KMS-11 (cell line): ENCODE data around the gene RGS9.
A peak's percentile ranks its signal among the peaks of the same experiment; 100 is the strongest.
"Not testable (repeated sequence)": the region's sequence is repeated elsewhere in the genome, so short reads cannot be mapped to it uniquely, and the experiment has no call there.

ENCODE experiments used
- H2AFZ ChIP-seq: fragments of 200-600 bp; sonication (generic); 2 replicates; pipeline ENCODE4 v1.6.1; 2016; ENCODE audit warnings: antibody characterized with exemption, mixed run types, low read depth
- H3K27ac ChIP-seq: fragments of 200-600 bp; sonication (generic); 2 replicates; pipeline ENCODE4 v1.6.1; 2016; ENCODE audit warnings: mild to moderate bottlenecking, mixed run types
- H3K27me3 ChIP-seq: fragments of 200-600 bp; sonication (generic); 2 replicates; pipeline ENCODE4 v1.6.1; 2017; ENCODE audit warnings: mild to moderate bottlenecking, low read depth, mixed run types, moderate library complexity; ENCODE audit not compliant: insufficient read depth
- H3K36me3 ChIP-seq: fragments of 200-600 bp; sonication (generic); 2 replicates; pipeline ENCODE4 v1.6.1; 2017; ENCODE audit warnings: mild to moderate bottlenecking, mixed run types; ENCODE audit not compliant: insufficient read depth
- H3K4me1 ChIP-seq: fragments of 200-600 bp; sonication (generic); 2 replicates; pipeline ENCODE4 v1.6.1; 2016; ENCODE audit warnings: mild to moderate bottlenecking, low read depth, mixed run types; ENCODE audit not compliant: poor library complexity, severe bottlenecking
- H3K4me2 ChIP-seq: fragments of 200-600 bp; sonication (generic); 2 replicates; pipeline ENCODE4 v1.7.0; 2016; ENCODE audit warnings: mild to moderate bottlenecking, mixed run types
- H3K4me3 ChIP-seq: fragments of 200-600 bp; sonication (generic); IDR thresholded peaks from 2 replicates; pipeline ENCODE4 v1.6.1; 2017; ENCODE audit warnings: low read depth, low read length, mixed read lengths; ENCODE audit not compliant: insufficient read depth
- H3K79me2 ChIP-seq: fragments of 200-600 bp; sonication (generic); 2 replicates; pipeline ENCODE4 v1.6.1; 2016; ENCODE audit warnings: low read depth, mixed run types; ENCODE audit not compliant: insufficient read depth
- H3K9ac ChIP-seq: fragments of 200-600 bp; sonication (generic); 2 replicates; pipeline ENCODE4 v1.6.1; 2016; ENCODE audit warnings: mild to moderate bottlenecking, mixed run types
- H4K20me1 ChIP-seq: fragments of 200-600 bp; sonication (generic); 2 replicates; pipeline ENCODE4 v1.6.1; 2016; ENCODE audit warnings: mild to moderate bottlenecking, mixed run types; ENCODE audit not compliant: insufficient read depth
- CTCF ChIP-seq: fragments of 200-600 bp; sonication (generic); conservative IDR thresholded peaks from 2 replicates; pipeline ENCODE4 v1.6.1; 2017; ENCODE audit warnings: low read depth, mild to moderate bottlenecking, antibody characterized with exemption, low read length, moderate library complexity, mixed read lengths

Gene RGS9

GRCh38 chr17:65093930-65094329 lies 43.2 kb upstream of the RGS9 start:
- peaks cover 8% of the 10 kb centered on the region for H3K4me1 ChIP-seq
- H3K27me3 ChIP-seq = no peaks in the 10 kb centered on the region
- no peak; the same call in 1 of the 2 replicates for TF ChIP-seq CTCF
- no peaks in the 10 kb centered on the region for H3K36me3 ChIP-seq
- no peaks in the 10 kb centered on the region for H3K79me2 ChIP-seq
- H3K4me2 ChIP-seq = no peak overlapping the region
- H3K9ac ChIP-seq = no peak overlapping the region
- no peak overlapping the region for H2AFZ ChIP-seq
- no peak overlapping the region for H3K27ac ChIP-seq
- H3K4me3 ChIP-seq = no peak overlapping the region
- H4K20me1 ChIP-seq = no peaks in the 10 kb centered on the region

DNA sequence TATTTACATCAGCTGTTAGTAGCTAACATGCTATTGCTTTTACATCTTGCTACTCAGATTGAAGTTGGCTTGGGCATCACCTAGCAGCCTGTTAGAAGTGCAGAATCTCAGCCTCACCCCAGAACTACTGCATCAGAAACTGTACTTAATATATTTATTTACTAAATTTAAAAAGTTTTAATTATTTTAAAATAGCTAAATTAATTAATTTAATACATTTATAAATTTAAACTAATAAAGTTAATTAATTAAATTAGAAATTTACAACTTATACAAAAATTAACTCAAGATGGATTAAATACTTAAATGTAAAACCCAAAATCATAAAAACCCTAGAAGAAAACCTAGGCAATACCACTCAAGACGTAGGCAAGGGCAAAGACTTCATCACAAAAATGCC lies 41.7 kb upstream of the RGS9 start:
- Histone ChIP-seq H3K27me3 (no peaks in the 10 kb centered on the region), H4K20me1 (no peaks in the 10 kb centered on the region), H3K4me1 (peaks cover 16% of the 10 kb centered on the region), H3K9ac (no peak overlapping the region), H3K27ac (no peak overlapping the region), H3K36me3 (no peaks in the 10 kb centered on the region), H3K79me2 (no peaks in the 10 kb centered on the region), H3K4me3 (no peak overlapping the region), H3K4me2 (no peak overlapping the region), H2AFZ (no peak overlapping the region)
- no peak for TF ChIP-seq CTCF

GRCh38 chr17:65096382-65096781 lies 40.8 kb upstream of the RGS9 start:
- not testable (repeated sequence) for H3K79me2 ChIP-seq, H3K36me3 ChIP-seq, H3K4me3 ChIP-seq, H3K9ac ChIP-seq, H3K4me2 ChIP-seq, H3K27me3 ChIP-seq, H3K27ac ChIP-seq, H4K20me1 ChIP-seq, H2AFZ ChIP-seq
- H3K4me1 ChIP-seq = peaks cover 22% of the 10 kb centered on the region

GRCh38 chr17:65097110-65097509 lies 40.1 kb upstream of the RGS9 start:
- Histone ChIP-seq H3K36me3 (no peaks in the 10 kb centered on the region), H3K4me2 (no peak overlapping the region)

DNA sequence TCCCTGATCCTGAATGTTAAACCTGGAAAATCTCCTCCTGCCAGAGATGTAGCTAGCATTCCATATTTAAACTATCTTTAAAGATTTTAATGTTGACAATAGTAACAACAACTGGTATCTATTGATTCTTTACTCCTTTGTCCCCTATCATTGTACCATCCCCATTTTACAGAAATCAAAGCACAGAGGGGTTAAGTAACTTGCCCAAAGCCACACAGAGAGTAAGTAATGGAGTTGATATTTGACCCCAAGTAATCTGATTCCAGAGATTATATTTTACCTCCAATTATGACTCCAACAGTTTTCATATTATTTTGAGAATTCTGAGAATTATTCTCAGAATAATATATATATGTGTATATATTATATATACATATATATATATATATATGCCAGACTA lies 37.7 kb upstream of the RGS9 start:
- Histone ChIP-seq H4K20me1 (no peaks in the 10 kb centered on the region), H3K4me2 (peak overlapping the region; percentile 80), H3K27ac (peak overlapping the region; percentile 90; the same call in 1 of the 2 replicates), H2AFZ (no peak overlapping the region), H3K4me1 (peaks cover 22% of the 10 kb centered on the region), H3K27me3 (no peaks in the 10 kb centered on the region), H3K79me2 (no peaks in the 10 kb centered on the region), H3K9ac (no peak overlapping the region), H3K4me3 (no peak overlapping the region), H3K36me3 (no peaks in the 10 kb centered on the region)
- TF ChIP-seq CTCF = no peak

More at GRCh38 chr17:65097110-65097509, 40.1 kb upstream of the RGS9 start:
- no peak overlapping the region for H3K27ac ChIP-seq
- no peaks in the 10 kb centered on the region for H4K20me1 ChIP-seq
- no peak overlapping the region for H2AFZ ChIP-seq
- H3K4me3 ChIP-seq = no peak overlapping the region
- H3K9ac ChIP-seq = no peak overlapping the region
- TF ChIP-seq CTCF = no peak
- H3K4me1 ChIP-seq = peaks cover 22% of the 10 kb centered on the region
- no peaks in the 10 kb centered on the region for H3K27me3 ChIP-seq
- H3K79me2 ChIP-seq = no peaks in the 10 kb centered on the region
